ENCODE measurements around the gene GNAZ.
"Not testable (repeated sequence)": the region's sequence is repeated elsewhere in the genome, so short reads cannot be mapped to it uniquely, and the experiment has no call there.

The GNAZ gene

DNA sequence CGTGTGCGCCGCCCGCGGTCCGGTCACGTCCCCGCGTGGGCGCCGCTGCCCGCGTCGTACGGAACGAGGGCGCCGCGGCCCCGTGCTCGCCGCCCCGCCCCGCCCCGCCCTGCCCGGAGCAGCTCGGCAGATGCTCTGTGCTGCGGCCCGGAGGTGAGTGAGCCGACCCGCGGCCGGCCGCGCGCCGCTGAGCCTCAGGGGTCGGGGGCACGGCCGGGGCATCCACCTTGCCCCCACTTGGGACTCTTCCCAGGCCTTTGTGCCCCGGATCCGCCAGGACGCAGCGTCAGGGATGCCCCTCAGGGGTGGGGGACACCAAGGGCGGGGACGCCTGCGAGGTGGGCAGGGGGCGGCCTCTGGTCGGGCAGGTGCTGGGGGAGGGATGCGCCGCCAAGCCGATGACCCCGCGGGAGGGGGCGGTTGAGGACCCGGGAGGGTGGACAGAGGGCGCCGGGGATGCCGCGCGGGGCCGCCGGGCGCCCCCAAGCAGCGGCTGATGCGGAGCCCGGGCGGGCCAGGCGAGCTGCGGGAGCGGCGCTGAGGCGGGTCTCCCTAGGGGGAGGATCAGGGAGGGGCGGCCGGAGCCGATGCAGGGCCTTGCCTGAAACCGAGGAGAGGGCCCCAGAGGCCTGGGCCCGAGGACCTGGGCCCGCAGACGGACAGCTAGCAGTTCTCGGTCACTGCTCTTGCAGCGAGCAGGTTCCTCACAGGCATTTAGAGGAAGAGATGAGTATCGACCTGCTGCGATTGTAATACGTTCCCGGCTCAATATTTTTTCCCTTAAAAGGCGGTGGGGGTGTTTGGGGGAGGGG, at the start of gene GNAZ:
GNAZ (plus strand) TSS at position 102 of the 812 bp plus-strand sequence. CDS start 25,177 bp downstream, outside the sequence.
- Histone ChIP-seq H3K4me3 (ENCODE audit: low read length) (peak within 1 kb of the TSS; percentile 77), H3K4me1 (ENCODE audit: control insufficient read depth, insufficient read depth, low read length) (peaks cover 4% of the 10 kb centered on the region)
- DNase-seq (ENCODE audit: low read depth), result peak; percentile 59

GRCh38 chr22:23020659-23021293, 49.5 kb upstream of the GNAZ start:
- no peak for DNase-seq (ENCODE audit: low read depth)
- Histone ChIP-seq H3K27me3 (replicated peaks; ENCODE audit: control insufficient read depth, insufficient read depth, low read length) (peaks cover 3% of the 10 kb centered on the region), H3K9me3 (ENCODE audit: control insufficient read depth, low read length) (no peaks in the 10 kb centered on the region), H3K36me3 (ENCODE audit: control insufficient read depth, insufficient read depth, low read length, severe bottlenecking) (no peaks in the 10 kb centered on the region), H3K4me3 (ENCODE audit: low read length) (no peak overlapping the region), H3K9ac (ENCODE audit: low read length) (no peak overlapping the region), H3K4me1 (ENCODE audit: control insufficient read depth, insufficient read depth, low read length) (no peaks in the 10 kb centered on the region)

More for the DNA sequence above, at the start of gene GNAZ:
- no peaks in the 10 kb centered on the region for H3K36me3 ChIP-seq (ENCODE audit: control insufficient read depth, insufficient read depth, low read length, severe bottlenecking)
- peak within 1 kb of the TSS; percentile 37 for H3K9ac ChIP-seq (ENCODE audit: low read length)
- H3K27me3 ChIP-seq (replicated peaks; ENCODE audit: control insufficient read depth, insufficient read depth, low read length), result peaks cover 32% of the 10 kb centered on the region
- H3K9me3 ChIP-seq (ENCODE audit: control insufficient read depth, low read length), result no peaks in the 10 kb centered on the region

- H3K36me3 ChIP-seq (ENCODE audit: control insufficient read depth, insufficient read depth, low read length, severe bottlenecking); H3K27me3 ChIP-seq (replicated peaks; ENCODE audit: control insufficient read depth, insufficient read depth, low read length); H3K4me3 ChIP-seq (ENCODE audit: low read length); H3K9ac ChIP-seq (ENCODE audit: low read length); H3K9me3 ChIP-seq (ENCODE audit: control insufficient read depth, low read length); DNase-seq (ENCODE audit: low read depth); H3K4me1 ChIP-seq (ENCODE audit: control insufficient read depth, insufficient read depth, low read length): not testable (repeated sequence)
Measured at GRCh38 chr22:23021660-23022353, 48.5 kb upstream of the GNAZ start.

DNA sequence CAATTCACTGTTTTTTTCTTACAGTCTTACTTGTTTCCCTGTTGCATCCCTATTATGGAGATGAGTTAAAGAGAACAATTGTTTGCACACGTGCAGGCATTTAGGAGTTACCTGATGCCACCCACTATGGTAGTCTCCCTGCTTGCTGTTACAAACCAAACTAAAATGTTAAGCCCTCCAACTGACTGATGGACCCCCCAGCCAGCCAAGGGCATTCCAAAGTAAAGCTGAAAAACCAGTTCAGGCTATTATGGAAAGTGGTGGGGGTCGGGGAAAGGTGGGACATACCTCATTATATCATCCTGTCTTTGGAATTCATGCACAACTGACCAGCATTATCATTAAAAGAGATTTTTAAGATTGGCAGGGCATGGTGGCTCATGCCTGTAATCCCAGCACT, 47.0 kb upstream of the GNAZ start:
- Histone ChIP-seq H3K4me1 (ENCODE audit: control insufficient read depth, insufficient read depth, low read length) (no peaks in the 10 kb centered on the region), H3K9ac (ENCODE audit: low read length) (no peak overlapping the region), H3K36me3 (ENCODE audit: control insufficient read depth, insufficient read depth, low read length, severe bottlenecking) (no peaks in the 10 kb centered on the region), H3K9me3 (ENCODE audit: control insufficient read depth, low read length) (no peaks in the 10 kb centered on the region), H3K27me3 (replicated peaks; ENCODE audit: control insufficient read depth, insufficient read depth, low read length) (peaks cover 3% of the 10 kb centered on the region), H3K4me3 (ENCODE audit: low read length) (no peak overlapping the region)
- no peak for DNase-seq (ENCODE audit: low read depth)

- peaks cover 11% of the 10 kb centered on the region for H3K27me3 ChIP-seq (replicated peaks; ENCODE audit: control insufficient read depth, insufficient read depth, low read length)
- H3K9ac ChIP-seq (ENCODE audit: low read length), result no peak overlapping the region
- no peak for DNase-seq (ENCODE audit: low read depth)
- no peaks in the 10 kb centered on the region for H3K36me3 ChIP-seq (ENCODE audit: control insufficient read depth, insufficient read depth, low read length, severe bottlenecking)
- no peaks in the 10 kb centered on the region for H3K9me3 ChIP-seq (ENCODE audit: control insufficient read depth, low read length)
- no peak overlapping the region for H3K4me3 ChIP-seq (ENCODE audit: low read length)
- H3K4me1 ChIP-seq (ENCODE audit: control insufficient read depth, insufficient read depth, low read length), result no peaks in the 10 kb centered on the region
Measured at GRCh38 chr22:23026777-23027176, 43.5 kb upstream of the GNAZ start.

- H3K36me3 ChIP-seq (ENCODE audit: control insufficient read depth, insufficient read depth, low read length, severe bottlenecking); DNase-seq (ENCODE audit: low read depth); H3K4me1 ChIP-seq (ENCODE audit: control insufficient read depth, insufficient read depth, low read length); H3K4me3 ChIP-seq (ENCODE audit: low read length); H3K9me3 ChIP-seq (ENCODE audit: control insufficient read depth, low read length); H3K9ac ChIP-seq (ENCODE audit: low read length): not testable (repeated sequence)
- H3K27me3 ChIP-seq (replicated peaks; ENCODE audit: control insufficient read depth, insufficient read depth, low read length), result peaks cover 15% of the 10 kb centered on the region
Measured at GRCh38 chr22:23027849-23028248, 42.5 kb upstream of the GNAZ start.

GRCh38 chr22:23029521-23030228, 40.6 kb upstream of the GNAZ start:
- Histone ChIP-seq H3K9me3 (ENCODE audit: control insufficient read depth, low read length) (no peaks in the 10 kb centered on the region), H3K4me3 (ENCODE audit: low read length) (no peak overlapping the region), H3K4me1 (ENCODE audit: control insufficient read depth, insufficient read depth, low read length) (no peaks in the 10 kb centered on the region), H3K36me3 (ENCODE audit: control insufficient read depth, insufficient read depth, low read length, severe bottlenecking) (no peaks in the 10 kb centered on the region), H3K9ac (ENCODE audit: low read length) (no peak overlapping the region), H3K27me3 (replicated peaks; ENCODE audit: control insufficient read depth, insufficient read depth, low read length) (peaks cover 14% of the 10 kb centered on the region)
- DNase-seq (ENCODE audit: low read depth), result no peak

DNA sequence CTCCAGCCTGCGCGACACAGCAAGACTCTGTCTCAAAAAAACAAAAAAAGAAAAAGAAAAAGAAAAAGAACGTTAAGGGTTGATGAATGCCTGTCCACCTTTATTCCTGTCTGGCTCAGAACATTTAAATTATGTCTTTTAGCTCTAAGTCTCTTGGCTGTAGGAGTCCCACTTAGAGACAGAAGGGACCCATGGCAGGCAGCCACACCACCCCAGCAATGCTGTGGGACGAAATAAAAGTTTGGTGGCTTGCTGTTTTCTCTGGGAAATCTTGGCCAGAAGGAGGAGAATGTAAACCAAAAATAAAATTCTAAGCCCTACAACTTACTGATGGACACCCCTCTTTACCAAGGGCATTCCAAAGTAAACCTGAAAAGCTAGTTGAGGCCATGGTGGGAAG, 38.9 kb upstream of the GNAZ start:
- Histone ChIP-seq H3K9me3 (ENCODE audit: control insufficient read depth, low read length) (no peaks in the 10 kb centered on the region), H3K4me1 (ENCODE audit: control insufficient read depth, insufficient read depth, low read length) (no peaks in the 10 kb centered on the region), H3K4me3 (ENCODE audit: low read length) (no peak overlapping the region), H3K36me3 (ENCODE audit: control insufficient read depth, insufficient read depth, low read length, severe bottlenecking) (no peaks in the 10 kb centered on the region), H3K9ac (ENCODE audit: low read length) (no peak overlapping the region), H3K27me3 (replicated peaks; ENCODE audit: control insufficient read depth, insufficient read depth, low read length) (peaks cover 12% of the 10 kb centered on the region)
- DNase-seq (ENCODE audit: low read depth), result no peak

GRCh38 chr22:23031786-23032185, 38.5 kb upstream of the GNAZ start:
- no peak overlapping the region for H3K9ac ChIP-seq (ENCODE audit: low read length)
- no peak overlapping the region for H3K4me3 ChIP-seq (ENCODE audit: low read length)
- H3K9me3 ChIP-seq (ENCODE audit: control insufficient read depth, low read length), result no peaks in the 10 kb centered on the region
- DNase-seq (ENCODE audit: low read depth), result no peak
- peaks cover 12% of the 10 kb centered on the region for H3K27me3 ChIP-seq (replicated peaks; ENCODE audit: control insufficient read depth, insufficient read depth, low read length)
- no peaks in the 10 kb centered on the region for H3K4me1 ChIP-seq (ENCODE audit: control insufficient read depth, insufficient read depth, low read length)
- H3K36me3 ChIP-seq (ENCODE audit: control insufficient read depth, insufficient read depth, low read length, severe bottlenecking), result no peaks in the 10 kb centered on the region

GRCh38 chr22:23032658-23033057, 37.7 kb upstream of the GNAZ start:
- no peaks in the 10 kb centered on the region for H3K9me3 ChIP-seq (ENCODE audit: control insufficient read depth, low read length)
- H3K9ac ChIP-seq (ENCODE audit: low read length), result no peak overlapping the region
- no peak overlapping the region for H3K4me3 ChIP-seq (ENCODE audit: low read length)
- H3K27me3 ChIP-seq (replicated peaks; ENCODE audit: control insufficient read depth, insufficient read depth, low read length), result peaks cover 12% of the 10 kb centered on the region
- H3K4me1 ChIP-seq (ENCODE audit: control insufficient read depth, insufficient read depth, low read length), result no peaks in the 10 kb centered on the region
- H3K36me3 ChIP-seq (ENCODE audit: control insufficient read depth, insufficient read depth, low read length, severe bottlenecking), result no peaks in the 10 kb centered on the region
- DNase-seq (ENCODE audit: low read depth), result no peak

Data from adipocyte (in vitro differentiated cells).